Spleen (tissue), 7 donors: ENCODE measurements around the gene NKX2-4.

ENCODE experiments used
- POLR2A ChIP-seq, 3 donors: fragments of 450-650 bp; IDR thresholded peaks; one replicate each; pipeline ENCODE4 v1.5.1; 2017; ENCODE audit warnings: antibody characterized with exemption in 3 of 3, mild to moderate bottlenecking in 1 of 3
- TF ChIP-seq, protein P1 (sequence below), 11 experiments: fragments of 200-600 bp in 7 of 11; fragments of 450-650 bp in 4 of 11; sonication (generic) in 4 of 11; IDR thresholded peaks in 8 of 11; conservative IDR thresholded peaks in 3 of 11; 1 replicate in 7 of 11; 2 replicates in 4 of 11; pipeline versions ENCODE4 v1.4.0 to v1.8.0; 2016 to 2021; ENCODE audit warnings: antibody characterized with exemption in 11 of 11, inconsistent platforms in 4 of 11, mild to moderate bottlenecking in 1 of 11
- donor health status: DM: no; HTN: no; CAD: no; lungs with moderate emphysema.
- donor health status: DM: no; HTN: no; CAD: no.
- donor health status: DM: no; HTN: no; CAD: no.

DNA sequence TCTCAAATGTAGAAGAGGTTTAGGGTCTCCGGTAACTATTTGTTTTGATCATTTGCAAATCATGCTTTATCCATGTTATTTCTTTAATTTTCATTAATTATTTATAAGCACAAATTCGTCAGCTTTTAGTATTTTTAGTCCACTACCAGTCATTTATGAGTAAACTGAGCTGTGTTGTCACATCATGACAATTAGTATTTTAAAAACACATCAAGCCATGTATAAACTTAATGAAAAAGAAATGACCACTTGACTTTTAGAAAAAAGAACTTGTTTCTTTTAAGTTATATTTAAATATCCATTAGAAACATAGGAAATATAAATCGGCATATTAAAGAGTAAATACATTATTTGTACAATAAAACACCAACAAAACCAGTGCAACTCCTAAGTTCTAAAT lies 2.8 kb downstream of the NKX2-4 start:
- TF ChIP-seq, protein P1, sequence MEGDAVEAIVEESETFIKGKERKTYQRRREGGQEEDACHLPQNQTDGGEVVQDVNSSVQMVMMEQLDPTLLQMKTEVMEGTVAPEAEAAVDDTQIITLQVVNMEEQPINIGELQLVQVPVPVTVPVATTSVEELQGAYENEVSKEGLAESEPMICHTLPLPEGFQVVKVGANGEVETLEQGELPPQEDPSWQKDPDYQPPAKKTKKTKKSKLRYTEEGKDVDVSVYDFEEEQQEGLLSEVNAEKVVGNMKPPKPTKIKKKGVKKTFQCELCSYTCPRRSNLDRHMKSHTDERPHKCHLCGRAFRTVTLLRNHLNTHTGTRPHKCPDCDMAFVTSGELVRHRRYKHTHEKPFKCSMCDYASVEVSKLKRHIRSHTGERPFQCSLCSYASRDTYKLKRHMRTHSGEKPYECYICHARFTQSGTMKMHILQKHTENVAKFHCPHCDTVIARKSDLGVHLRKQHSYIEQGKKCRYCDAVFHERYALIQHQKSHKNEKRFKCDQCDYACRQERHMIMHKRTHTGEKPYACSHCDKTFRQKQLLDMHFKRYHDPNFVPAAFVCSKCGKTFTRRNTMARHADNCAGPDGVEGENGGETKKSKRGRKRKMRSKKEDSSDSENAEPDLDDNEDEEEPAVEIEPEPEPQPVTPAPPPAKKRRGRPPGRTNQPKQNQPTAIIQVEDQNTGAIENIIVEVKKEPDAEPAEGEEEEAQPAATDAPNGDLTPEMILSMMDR (IDR thresholded peaks at IDR 0.05 in 8 of 11, conservative IDR thresholded peaks at IDR 0.05 in 3 of 11): no peak
- no peak for TF ChIP-seq POLR2A (IDR thresholded peaks at IDR 0.05)
